ENCODE measurements around the gene MFSD6.
A peak's percentile ranks its signal among the peaks of the same experiment; 100 is the strongest.

GRCh38 chr2:190407662-190408537, at the start of gene MFSD6:
- TF ChIP-seq NFIC (IDR thresholded peaks at IDR 0.05) (no peak; the same call in 1 of the 2 replicates), RAD21 (IDR thresholded peaks at IDR 0.05; ENCODE audit: low read depth) (no peak), FOXM1 (IDR thresholded peaks at IDR 0.05; ENCODE audit: borderline replicate concordance, low read depth) (no peak), REST (IDR thresholded peaks at IDR 0.05; ENCODE audit: low read depth) (no peak), EP300 (IDR thresholded peaks at IDR 0.05; ENCODE audit: borderline replicate concordance) (peak; percentile 20; the same call in 1 of the 2 replicates), EGR1 (IDR thresholded peaks at IDR 0.05) (no peak), YY1 (IDR thresholded peaks at IDR 0.05; ENCODE audit: low read depth) (no peak), TCF12 (IDR thresholded peaks at IDR 0.05; ENCODE audit: low read depth) (no peak), CEBPB (IDR thresholded peaks at IDR 0.05) (no peak), TAF1 (IDR thresholded peaks at IDR 0.05; ENCODE audit: low read depth) (no peak)
- TF ChIP-seq, protein P1, sequence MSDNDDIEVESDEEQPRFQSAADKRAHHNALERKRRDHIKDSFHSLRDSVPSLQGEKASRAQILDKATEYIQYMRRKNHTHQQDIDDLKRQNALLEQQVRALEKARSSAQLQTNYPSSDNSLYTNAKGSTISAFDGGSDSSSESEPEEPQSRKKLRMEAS (IDR thresholded peaks at IDR 0.05), result no peak
- TF ChIP-seq, protein P2, sequence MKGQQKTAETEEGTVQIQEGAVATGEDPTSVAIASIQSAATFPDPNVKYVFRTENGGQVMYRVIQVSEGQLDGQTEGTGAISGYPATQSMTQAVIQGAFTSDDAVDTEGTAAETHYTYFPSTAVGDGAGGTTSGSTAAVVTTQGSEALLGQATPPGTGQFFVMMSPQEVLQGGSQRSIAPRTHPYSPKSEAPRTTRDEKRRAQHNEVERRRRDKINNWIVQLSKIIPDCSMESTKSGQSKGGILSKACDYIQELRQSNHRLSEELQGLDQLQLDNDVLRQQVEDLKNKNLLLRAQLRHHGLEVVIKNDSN (IDR thresholded peaks at IDR 0.05), result no peak

Measured in Ishikawa (cell line).